Hepatocyte (in vitro differentiated cells): ENCODE results near the gene NRG2.

Source experiments
- CTCF ChIP-seq: fragments of 200-600 bp; sonication (generic); IDR thresholded peaks from 2 replicates; pipeline ENCODE4 v1.5.1; 2016; ENCODE audit warnings: antibody characterized with exemption, mild to moderate bottlenecking; ENCODE audit not compliant: poor library complexity
- EZH2 ChIP-seq: fragments of 200-600 bp; sonication (generic); IDR thresholded peaks from 2 replicates; pipeline ENCODE4 v1.6.1; 2016; ENCODE audit warnings: antibody characterized with exemption, mild to moderate bottlenecking, borderline replicate concordance
- EZH2phosphoT487 ChIP-seq: fragments of 200-600 bp; sonication (generic); IDR thresholded peaks from one replicate; pipeline ENCODE4 v1.6.1; 2018; ENCODE audit warnings: antibody characterized with exemption, mild to moderate bottlenecking, low read depth, moderate library complexity; ENCODE audit not compliant: unreplicated experiment, severe bottlenecking

GRCh38 chr5:140054086-140054689 is 11.1 kb upstream of the NRG2 start:
- TF ChIP-seq EZH2 (no peak), CTCF (no peak), EZH2phosphoT487 (no peak)
